ENCODE data around the gene IKBKE.
A peak's percentile ranks its signal among the peaks of the same experiment; 100 is the strongest.
"Not testable (repeated sequence)": the region's sequence is repeated elsewhere in the genome, so short reads cannot be mapped to it uniquely, and the experiment has no call there.

The IKBKE gene

DNA sequence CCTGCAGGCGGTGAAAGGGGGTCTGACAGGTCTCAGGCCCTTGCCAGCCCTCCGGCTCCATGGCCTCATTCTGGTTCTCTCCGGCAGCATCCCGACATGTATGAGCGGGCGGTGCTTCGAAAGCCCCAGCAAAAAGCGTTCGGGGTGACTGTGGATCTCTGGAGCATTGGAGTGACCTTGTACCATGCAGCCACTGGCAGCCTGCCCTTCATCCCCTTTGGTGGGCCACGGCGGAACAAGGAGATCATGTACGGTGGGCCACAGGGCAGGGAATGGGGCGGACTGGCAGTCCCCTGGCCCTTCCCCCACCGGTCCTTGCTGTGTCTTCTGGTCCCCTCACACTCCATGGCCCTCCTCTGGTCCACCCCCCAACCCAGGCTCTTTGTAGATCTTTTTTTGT, 6.3 kb downstream of the IKBKE start:
- DNase-seq, result no peak

- no peak for DNase-seq
These were observed 6.8 kb downstream of the IKBKE start for GRCh38 chr1:206477110-206477509.

GRCh38 chr1:206477581-206478380, 7.5 kb downstream of the IKBKE start:
- no peak for DNase-seq

GRCh38 chr1:206478746-206479145, 8.5 kb downstream of the IKBKE start:
- no peak for DNase-seq

GRCh38 chr1:206479183-206480125, 9.2 kb downstream of the IKBKE start:
- peak; percentile 65 for DNase-seq

- DNase-seq, result no peak
These were observed 9.9 kb downstream of the IKBKE start for GRCh38 chr1:206480211-206480610.

DNA sequence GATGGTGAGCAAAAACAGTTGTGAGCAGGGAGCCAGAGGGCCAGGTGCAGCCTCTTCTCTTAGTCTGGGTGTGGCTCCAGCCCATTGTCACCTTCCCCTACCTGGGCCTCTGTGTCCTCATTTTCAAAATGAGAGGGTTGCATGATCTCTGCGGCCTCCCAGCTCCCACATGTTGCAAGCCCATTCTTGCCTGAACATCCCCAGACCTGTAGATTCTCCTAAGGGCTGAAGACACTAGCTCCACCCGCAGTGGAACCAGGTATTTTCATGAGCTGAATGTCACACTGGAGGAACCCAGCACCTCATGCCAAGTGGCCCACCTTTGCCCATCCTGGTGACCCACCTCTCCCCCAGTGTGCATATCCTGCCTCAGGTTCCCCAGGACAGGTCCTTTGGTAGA, 12.3 kb downstream of the IKBKE start:
- DNase-seq, result no peak

- DNase-seq, result not testable (repeated sequence)
These were observed 13.6 kb downstream of the IKBKE start for GRCh38 chr1:206483864-206484263.

DNA sequence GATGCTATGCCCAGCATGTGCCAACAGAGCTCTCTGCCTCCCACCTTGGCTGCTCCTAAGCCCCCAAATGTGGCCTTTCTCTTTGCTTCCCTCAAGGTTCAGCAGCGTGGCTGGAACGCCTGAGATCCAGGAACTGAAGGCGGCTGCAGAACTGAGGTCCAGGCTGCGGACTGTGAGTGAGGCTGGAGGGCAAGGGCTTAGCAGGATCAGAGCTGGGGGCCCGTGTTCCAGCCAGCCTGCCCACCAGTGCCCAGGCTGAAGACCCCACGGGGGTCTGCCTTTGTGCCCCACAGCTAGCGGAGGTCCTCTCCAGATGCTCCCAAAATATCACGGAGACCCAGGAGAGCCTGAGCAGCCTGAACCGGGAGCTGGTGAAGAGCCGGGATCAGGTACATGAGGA, 14.6 kb downstream of the IKBKE start:
- DNase-seq, result no peak

GRCh38 chr1:206486995-206487788, 16.9 kb downstream of the IKBKE start:
- DNase-seq, result no peak

- no peak for DNase-seq
These were observed 17.7 kb downstream of the IKBKE start for GRCh38 chr1:206487970-206488369.

DNA sequence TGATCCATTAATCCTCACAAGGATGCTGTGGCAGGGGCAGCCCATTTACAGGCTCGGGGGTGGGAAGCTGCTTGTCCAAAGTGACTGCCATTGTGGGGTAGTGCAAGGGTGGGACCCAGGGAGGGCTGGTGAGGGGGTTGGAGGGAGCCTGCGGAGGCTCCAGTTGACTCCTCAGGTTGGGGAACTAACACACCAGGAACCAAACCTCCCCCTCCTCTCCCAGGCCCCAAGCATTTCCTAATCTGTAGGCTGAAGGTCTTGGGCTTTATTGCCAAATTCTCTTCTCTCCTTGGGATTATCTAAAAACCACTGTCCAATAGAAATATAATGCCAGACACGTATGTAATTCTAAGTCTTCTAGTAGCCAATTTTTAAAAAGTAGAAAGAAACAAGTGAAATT, 18.2 kb downstream of the IKBKE start:
- DNase-seq, result no peak

- DNase-seq, result peak; percentile 61
These were observed 19.9 kb downstream of the IKBKE start for GRCh38 chr1:206489980-206490770.

GRCh38 chr1:206490771-206491405, 20.6 kb downstream of the IKBKE start:
- DNase-seq, result no peak

GRCh38 chr1:206491616-206492015, 21.3 kb downstream of the IKBKE start:
- DNase-seq, result no peak

- no peak for DNase-seq
These were observed 22.3 kb downstream of the IKBKE start for GRCh38 chr1:206492589-206492988.

GRCh38 chr1:206493279-206493678, 23.0 kb downstream of the IKBKE start:
- DNase-seq, result no peak

DNA sequence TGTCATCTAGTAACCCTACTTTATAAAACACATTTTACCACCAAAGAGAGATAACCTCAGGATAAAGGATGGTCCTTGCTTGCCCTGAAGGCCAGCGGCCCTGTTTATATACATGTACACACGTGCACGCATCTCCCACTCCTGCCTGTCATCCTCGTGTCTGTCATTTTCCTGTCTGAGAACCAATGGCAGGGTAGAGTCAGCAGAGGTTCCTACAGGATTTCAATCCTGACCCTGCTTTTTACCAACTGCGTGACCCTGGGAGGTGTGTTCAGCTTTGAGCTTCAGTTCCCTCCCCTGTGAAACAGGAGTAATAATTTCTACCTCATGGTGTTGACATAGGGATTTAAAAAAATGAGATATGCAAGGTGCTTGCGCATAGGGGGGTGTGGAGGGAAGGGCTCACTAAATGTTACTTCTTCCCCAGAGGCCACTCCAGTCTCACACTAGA, 24.8 kb downstream of the IKBKE start:
- DNase-seq, result no peak

DNA sequence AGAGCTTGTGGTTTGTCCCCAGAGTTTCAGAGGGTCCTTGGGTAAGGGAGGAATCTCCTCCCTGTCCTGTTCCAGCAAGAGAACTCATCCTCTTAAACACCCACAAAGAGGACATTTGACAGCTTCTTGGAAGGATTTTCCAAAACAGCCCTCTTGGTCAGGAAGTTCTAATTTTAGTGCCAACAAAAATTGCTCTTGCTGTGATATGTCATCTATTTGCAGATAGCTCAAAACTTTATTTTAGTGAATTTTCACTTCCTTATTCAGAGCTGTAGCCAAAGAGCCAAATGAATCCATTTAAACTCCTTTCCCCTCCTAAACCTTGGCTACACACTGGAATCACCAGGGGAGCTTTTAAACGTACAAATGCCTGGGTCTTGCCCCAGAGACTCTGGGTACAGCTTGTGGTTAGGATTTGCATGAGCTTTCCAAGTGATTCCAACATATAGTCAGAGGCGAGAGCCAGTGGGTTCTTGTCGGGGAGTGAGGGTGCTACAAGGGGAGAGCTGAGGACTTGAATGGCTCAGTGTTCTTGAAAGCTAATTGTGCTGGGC, 25.3 kb downstream of the IKBKE start:
- no peak for DNase-seq

DNA sequence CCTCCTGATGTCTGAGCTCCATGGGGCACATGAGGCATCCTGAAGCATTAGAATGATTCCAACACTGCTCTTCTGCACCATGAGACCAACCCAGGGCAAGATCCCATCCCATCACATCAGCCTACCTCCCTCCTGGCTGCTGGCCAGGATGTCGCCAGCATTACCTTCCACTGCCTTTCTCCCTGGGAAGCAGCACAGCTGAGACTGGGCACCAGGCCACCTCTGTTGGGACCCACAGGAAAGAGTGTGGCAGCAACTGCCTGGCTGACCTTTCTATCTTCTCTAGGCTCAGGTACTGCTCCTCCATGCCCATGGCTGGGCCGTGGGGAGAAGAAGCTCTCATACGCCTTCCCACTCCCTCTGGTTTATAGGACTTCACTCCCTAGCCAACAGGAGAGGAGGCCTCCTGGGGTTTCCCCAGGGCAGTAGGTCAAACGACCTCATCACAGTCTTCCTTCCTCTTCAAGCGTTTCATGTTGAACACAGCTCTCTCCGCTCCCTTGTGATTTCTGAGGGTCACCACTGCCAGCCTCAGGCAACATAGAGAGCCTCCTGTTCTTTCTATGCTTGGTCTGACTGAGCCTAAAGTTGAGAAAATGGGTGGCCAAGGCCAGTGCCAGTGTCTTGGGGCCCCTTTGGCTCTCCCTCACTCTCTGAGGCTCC, 26.0 kb downstream of the IKBKE start:
- no peak for DNase-seq

GRCh38 chr1:206497363-206497762, 27.1 kb downstream of the IKBKE start:
- no peak for DNase-seq
